ENCODE results near the gene MAPK4.
"Not testable (repeated sequence)": the region's sequence is repeated elsewhere in the genome, so short reads cannot be mapped to it uniquely, and the experiment has no call there.

The MAPK4 gene

DNA sequence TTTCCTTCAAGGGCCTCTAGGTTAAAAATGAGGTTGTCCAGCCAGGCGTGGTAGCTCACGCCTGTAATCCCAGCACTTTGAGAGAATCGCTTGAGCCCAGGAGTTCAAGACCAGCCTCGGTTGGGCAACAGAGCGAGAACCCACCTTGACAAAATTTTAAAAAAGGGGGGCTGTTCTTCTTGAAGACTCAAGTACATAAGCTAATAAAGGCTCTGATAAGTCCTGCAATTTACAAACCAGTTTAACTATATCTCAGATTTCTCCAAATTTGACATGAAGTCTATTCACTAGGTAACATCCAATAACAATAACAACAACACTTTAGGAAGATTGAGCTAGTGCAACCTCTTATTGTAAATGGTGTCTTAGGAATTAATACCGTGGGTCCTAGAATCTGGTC is 129.7 kb downstream of the MAPK4 start:
- no peak for DNase-seq

DNA sequence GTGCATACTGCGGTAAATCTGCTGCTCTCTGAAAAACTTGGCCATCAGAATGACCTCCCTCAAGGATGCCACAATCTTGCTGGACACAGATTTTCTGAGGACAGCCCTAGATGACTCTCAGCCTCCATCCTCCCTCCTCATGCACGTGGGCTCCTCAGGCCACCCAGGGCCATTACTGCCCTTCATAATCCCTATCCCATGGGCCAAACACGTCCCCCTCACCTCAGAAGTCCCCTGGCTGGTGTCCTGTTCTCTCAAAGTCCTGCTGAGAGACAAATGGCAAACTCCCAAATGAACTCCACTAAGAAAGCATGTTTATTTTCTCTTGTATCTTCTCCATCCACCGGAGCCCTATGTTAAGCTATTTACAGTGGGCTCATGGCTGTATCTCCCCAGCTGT is 134.3 kb downstream of the MAPK4 start:
- no peak for DNase-seq

DNA sequence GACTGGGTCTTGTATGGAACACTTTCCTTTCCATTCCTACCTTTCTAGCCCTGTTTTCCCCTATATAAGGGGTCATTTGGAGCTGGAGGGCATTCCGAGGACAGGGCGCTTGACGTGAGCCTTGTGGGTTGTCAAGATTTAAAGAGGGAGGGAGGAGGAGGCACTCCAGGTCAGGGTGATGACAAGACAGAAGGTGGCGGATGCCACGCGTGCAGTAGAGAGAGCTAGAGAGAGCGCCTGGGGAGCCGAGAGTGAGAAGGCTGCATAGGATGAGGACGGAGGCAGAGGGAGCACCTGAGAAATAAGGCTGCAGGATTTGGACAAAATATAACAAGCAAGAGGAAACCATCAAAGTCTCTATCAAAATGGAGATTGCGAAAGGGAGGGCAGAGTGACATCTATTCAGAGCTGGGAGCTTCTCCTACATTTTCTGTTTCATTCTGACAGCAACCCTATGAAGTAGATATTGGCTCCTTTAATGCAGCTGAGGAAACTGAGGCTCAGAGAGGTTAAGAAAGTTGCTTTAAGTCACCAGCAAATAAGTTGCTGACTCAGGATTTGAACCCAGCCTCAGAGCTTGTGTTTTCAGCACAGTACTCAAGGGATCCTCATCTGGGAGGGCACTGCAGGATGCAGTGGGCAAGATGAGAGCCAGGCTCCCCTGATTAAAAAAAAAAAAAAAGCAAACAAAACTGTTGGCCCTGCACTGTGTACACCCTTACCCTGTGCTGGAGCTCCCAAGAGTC is 135.7 kb downstream of the MAPK4 start:
- DNase-seq: no peak

DNA sequence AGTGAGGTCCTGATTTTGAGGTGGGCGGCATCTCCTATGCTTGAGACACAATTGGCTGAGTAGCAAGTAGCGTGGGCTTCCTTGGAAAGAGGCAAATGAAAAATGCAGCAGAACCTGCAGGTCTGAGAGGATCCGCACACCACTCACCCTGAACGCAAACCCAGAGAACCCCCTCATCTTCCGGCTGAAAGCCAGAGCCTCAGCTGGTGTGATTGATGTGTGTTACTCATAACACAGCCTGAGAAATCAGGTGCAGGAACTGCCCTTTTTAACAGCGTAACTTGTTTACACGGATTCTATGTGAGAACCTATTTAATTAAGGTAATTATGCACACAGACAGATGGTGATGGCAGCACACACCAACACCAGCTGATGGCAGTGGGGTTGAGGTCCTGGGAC is 136.5 kb downstream of the MAPK4 start:
- no peak for DNase-seq

DNA sequence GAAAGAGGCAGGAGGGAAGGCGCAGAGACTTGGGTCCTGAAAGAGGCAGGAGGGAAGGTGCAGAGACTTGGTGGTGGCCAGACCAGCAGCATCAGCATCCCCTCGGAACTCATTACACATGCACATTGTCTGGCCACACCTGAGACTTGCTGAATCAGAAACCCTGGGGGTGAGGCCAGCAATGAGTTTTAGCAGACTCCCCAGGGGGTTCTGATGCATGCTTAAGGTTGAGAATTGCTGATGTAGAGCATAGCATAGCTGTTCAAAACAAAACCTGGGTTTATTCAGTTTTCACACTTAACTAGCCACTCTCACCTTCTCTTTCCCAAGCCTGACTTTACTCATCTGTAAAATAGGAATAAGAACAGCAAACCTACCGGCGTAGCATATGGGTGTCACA is 137.0 kb downstream of the MAPK4 start:
- no peak for DNase-seq

DNA sequence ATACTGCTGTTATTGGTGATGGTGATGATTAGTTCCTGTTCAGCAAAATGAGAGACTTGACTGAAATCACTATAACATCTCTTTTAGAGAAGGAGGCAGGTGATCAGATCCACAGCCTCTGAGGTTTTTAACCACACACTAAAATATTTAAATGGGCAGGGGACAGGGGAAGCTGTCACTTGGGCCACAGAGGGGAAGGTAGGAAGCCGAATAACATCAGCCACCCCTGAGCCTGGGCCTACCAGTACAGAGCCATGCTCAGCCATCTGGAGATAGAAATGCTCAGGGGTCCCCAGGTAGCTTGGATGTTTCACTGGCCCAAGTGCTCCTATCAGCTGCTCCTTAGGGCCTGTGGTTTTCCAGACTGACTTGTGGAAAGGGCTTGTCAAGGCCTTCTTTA is 137.6 kb downstream of the MAPK4 start:
- no peak for DNase-seq

DNA sequence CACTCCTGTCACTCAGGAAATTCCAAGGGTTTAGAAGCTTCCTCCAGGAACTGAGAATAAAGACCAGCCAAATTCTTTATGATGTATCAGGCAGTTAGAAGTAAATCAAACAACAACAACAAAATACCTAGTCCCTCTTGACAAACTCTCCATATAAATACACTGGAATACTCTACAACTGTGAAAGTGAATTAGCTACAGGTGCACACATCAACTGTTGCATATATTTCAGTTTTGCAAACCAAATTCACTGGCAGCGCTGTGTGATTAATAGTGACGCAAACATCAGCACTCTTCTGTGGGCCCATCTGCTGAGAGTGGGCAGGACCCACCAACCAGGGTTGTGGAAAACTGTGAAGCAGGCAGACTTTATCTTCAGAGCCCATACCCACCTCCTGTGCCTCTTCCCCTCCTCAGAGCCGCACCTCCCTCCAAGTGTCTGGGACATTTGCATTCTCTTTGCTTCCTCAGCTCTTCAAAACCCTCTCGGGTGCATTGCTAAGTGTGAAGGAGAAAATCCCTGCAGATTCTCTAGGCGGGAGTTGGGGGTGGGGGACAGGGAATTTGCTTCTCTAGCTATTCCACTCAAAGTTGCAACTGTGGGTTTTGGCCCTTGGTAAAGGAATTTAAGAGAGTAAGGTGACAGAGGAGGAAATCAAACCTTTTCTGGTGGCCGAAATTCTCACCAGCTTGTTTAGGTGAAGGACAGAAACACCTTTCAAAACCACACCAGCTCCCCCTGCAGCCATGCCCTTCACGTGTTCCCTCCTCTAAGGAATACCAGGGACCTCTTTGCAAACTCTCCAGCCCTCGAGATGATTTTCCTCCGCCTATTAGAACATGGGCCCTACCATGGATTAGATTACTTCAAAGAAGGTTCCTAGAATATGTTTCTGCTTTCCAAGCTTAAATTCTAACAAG is 140.6 kb downstream of the MAPK4 start:
- DNase-seq: no peak

DNA sequence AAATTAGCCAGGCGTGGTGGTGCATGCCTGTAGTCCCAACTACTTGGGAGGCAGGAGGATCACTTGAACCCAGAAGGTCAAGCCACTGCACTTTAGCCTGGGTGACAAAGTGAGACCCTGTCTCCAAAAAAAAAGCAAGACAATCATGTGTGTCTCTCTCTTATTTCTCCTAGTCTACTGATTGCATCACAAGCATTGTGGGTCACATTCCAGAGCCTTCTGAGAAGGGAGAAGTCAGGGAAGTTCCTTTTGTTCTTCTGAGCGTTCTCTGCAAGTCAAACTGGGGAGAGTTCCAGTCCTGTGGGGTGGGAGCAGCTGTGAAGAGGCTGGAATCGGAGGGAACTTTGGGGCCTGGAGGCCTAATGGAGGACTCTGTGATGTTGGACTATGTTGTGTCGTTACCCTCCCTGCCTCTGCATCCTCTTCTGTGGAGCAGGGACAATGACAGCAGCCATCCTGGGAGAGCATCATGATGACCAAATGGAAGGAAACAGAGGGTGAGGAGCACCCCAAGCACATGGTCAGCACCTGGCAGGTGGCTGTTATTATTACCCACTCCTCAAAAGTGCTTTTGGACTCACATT is 144.6 kb downstream of the MAPK4 start:
- DNase-seq: no peak

DNA sequence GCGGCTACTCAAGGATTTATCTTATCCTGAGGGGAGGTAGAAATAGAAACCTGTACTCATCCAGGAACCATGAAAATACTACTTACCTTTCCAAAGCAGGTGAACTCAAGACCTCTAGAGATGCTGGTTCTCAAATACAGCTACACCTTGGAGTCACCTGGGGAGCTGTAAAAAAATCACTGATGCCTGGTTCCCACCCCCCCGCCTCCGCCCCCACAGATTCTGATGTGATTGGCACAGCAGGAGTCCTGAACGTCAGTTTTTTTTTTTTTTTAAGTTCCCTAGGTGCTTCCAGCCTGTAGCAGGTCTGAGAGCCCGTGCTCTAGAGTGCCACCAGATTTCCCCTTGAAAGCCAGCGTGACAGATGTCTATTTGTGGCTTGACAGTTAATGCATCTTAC is 146.3 kb downstream of the MAPK4 start:
- DNase-seq: no peak

DNA sequence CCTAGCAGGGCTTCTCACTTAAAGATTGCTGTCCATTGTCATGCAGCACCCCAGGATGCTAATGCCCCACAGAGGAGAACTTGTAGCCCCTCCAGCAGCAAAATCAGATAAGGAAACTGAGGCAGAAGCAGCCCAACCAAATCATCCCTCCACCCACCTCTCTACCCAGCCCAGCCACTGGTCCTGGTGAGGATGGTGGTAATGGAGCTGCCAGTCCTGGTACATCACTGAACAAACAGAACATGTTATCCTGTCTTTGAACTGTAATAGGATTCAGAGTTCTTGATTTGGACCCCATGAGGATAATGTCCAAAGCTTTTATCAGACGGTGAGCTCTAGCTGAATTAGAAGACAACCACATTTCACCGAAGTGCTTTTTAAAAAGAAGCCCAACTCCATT is 146.8 kb downstream of the MAPK4 start:
- DNase-seq: no peak

DNA sequence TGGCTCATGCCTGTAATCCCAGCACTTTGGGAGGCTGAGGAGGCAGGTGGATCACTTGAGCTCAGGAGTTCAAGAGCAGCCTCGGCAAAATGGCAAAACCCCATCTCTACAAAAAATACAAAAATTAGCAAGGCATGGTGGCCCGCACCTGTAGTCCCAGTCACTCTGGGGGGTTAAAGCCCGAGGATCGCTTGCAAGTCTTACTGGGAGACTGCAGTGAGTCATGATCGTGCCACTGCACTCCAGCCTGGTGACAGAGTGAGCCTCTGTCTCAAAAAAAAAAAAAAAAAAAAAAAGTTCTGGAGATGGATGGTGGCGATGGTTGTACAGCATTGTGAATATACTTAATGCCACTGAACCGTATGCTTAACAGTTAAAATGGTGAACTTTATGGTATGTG is 147.4 kb downstream of the MAPK4 start:
- DNase-seq: not testable (repeated sequence)

DNA sequence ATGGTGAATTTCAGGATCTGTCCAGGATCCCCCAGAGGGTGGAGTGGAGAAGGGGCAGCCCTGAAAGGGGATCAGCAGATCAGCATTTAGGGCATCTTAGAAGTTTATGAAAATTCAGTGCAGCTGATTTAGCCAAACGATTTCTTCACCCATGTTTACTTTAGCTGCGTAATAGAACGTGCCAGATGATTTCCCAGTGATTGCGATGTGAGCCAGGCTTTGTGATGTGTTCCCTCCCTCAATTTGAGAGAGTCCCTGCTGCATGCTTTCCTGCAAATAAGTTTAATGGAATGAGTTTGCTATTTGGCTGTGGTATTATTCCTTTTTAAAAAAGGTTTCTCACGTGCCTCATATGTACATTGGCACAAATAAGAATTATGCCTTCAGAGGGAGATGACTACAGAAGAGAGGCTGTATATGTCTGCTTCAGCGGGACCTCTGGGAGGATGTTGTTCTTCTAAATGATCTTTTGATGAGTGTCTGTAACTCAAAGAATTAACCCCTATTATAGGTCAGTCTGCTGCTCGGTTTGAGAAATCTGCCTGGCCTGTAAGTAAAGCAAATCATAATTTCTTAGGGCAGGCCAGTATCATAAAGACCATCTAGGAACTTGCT is 148.1 kb downstream of the MAPK4 start:
- DNase-seq: no peak

DNA sequence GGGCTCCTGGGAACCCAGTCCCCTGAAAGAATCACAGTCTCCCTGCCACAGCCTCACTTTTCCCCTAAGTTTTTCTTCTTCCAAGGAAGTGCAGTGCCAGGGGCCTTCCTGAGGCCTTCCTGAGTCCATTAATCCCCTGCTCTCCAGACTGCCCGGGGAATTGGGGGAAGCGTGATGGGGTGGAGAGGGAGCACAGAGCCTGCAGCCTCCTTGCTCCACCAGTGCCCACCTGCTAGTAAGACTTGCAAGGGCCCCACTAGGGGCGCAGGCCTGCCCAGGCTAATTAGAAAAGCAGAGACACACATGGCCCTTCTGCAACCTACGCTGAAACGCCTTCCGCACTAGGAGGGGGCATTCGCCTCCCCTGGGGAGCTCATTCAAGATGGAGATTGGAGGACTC is 149.3 kb downstream of the MAPK4 start:
- DNase-seq: no peak

DNA sequence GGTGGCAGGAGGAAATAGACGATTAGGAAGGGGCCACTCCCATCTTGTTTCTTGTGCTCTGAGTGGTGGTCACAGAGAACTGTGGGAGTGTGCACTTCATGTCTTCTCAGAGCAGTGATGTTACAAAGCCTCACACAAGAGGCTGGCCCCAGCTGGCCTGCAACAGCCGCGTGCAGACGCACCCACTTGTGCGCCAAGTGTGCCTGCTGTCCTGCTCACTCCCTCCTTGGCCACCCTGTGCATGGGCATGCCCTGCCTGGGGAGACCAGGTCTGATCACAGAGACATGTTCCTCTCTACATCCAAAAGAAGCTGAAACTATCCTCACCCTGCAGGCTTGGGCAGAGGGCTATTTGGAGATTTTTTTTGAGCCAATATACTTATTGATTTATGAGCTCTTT is 151.5 kb downstream of the MAPK4 start:
- DNase-seq: no peak

DNA sequence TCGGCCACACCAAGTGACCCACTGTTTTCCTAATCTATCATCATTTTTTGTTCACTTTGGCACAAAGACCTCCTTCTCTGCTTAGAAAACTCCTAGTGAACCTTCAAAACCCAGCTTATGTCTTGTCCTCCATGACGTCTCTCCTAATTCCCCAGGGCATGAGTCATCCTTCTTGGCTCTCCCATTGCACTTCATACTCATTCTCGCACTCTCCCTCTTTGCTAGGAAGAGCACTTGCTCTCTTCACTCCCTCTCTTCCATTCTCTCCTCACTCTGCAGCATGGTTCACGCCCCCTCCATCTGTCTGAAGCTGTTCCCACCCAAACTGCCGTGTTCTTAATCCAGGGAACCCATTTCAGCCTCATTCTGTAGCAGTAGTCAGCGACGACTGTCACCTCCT is 156.0 kb downstream of the MAPK4 start:
- DNase-seq: no peak

DNA sequence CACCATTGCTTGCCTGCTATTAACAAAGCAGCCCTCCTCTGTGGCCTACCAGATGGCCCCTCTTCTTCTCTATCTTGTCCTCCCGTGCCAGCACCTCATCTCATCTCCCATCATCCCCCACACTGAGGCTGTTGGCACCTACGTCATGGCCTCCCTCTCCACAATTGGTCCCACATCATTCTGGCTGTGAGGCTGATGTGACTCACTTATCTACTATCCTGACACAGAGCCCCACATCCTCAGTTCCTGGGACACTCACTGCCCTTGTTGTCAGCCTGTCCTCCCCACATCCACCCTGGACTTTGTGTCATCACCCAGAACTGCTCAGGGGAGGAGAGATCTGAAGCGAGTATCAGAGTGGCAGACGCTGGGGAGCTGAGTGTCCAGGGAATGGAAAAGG is 157.0 kb downstream of the MAPK4 start:
- no peak for DNase-seq

DNA sequence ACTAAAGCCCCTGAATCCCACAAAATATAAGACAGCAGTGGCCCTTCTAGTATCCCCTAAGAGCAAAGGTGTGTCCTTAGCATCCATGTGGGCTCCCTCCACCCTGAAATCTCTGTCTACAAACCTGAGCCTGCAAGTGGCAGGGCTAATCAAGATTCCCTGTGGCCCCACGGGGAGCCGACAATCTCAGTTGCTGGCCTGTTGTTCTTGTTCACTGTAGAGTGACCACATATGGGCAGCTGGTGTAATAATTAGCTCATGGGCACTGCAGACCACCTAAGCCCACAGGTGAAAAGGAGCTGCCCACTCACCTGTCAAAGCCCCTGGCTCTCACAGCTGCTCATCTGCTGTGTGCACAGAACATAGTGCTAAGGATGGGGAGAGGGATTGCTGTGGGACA is 157.7 kb downstream of the MAPK4 start:
- no peak for DNase-seq

DNA sequence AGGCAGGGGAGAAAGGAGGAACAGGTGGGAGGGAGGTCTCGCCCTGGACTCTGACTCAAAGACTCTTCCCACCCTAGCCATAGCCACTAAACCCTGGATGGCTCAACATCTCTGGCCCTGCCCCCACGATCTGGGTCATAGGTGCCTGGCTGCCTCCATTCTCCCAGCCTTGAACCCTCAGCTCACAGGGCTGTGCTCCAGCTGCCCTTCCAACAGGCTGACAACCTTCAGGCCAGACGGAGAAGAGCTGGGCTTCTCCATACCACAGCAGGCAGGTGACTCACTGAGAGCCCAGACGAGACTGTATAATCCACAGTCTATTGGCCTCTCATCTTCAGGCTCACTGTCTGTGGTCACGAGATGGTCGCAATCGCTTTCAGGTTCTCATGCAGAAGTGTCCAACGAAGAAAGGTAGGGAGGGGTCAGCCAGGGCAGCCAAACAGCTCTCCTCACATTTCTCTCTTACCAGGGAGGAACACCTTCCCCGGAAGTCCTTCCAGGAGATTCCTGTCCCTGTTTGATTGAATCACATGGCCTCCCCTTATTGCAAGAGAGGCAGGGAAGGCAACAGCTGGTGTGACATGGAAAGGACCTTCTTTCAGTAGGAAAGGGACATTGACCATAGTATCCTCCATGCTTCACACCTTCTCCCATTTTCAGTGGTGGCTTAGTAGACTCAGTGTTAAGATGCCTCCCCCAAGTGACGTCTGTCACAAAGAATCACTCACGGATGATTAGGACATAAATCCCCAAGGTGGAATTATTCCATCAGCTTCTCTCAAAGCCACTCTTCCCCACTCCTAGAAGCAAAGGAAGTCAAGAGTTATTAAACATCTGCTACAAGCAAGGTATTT is 159.8 kb downstream of the MAPK4 start:
- no peak for DNase-seq

DNA sequence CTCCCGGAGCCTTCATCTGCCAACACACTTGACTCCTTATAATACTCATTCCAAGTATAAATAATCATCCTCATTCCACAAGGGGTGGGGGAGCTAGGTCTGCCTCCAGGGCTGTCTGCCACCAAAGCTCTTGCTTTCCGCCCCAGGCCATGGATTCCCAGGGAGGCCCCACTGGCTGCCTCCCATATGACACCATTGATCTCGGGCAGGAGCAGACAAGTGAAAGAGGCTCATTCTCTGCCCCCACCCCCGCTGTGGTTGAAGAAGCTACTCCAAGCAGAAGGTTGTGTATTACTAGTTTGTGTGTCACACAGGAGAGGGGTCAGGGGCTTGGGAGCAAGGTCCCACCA is 160.4 kb downstream of the MAPK4 start:
- DNase-seq: no peak

DNA sequence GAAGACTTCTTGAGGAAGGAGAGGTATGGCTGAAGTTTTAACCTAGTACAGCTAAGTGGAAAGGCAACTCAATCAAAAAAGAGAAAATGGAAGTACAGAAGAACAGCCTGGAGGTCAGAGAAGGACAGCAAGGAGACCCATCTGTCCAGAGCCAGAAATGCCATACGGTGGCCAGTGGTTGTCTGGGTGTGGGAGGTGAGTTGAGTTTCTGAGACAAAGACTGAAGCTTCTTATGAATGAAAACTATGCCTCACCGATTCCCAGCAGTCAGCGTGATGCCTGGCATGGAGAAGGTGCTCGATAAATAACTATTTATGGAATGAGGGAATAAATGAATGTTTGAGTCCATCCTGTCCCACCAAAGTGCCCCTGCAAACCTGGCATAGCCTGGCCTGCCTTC is 161.1 kb downstream of the MAPK4 start:
- DNase-seq: no peak

DNA sequence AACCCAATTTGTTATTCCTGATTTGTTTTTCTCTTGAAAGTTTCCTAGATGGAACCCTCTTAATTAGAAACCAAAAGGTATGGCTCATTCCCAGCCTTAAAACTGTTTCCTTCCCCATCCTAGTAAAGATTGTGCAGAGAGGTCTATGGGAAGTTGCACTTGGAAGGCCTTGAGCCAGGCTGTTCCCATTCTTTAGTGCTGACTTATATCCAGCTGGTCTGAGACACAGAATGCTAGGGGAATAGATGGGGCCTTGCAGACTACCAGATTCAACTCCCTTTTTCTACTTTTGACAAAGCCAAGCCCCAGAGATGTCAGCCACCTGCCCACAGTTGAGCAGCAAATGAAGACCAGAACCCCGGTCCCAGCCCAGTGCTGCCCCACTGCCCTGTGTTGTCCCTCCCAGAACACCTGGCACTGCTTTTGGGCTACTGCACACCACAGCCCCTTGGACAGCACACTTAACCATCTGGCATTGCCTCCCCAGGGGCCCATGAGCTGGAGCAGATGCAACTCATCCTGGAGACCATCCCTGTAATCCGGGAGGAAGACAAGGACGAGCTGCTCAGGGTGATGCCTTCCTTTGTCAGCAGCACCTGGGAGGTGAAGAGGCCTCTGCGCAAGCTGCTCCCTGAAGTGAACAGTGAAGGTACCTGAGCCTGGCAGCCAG is 161.7 kb downstream of the MAPK4 start:
- no peak for DNase-seq

DNA sequence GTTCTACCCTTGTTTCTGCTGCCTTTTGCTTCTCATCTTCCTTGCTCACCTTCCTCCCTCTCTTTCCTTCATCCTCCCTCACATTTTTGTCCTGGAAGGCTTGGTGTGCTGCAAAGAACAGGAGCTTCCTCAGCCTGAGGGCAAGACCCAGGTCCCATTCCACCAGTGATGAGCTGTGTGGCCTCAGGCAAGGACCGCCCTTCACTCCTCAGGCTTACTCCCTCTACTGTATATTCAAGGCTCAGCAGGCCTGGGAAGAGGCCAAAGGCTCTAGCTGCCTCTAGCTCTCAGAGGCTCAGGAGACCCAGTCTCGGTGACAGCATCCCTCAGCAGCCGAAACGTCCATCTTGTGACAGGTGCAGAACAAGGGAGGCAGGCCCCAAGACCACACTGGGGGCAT is 162.4 kb downstream of the MAPK4 start:
- DNase-seq: no peak
